ENCODE results near the gene STRN3. TPM values are rescaled to one million over a fixed set of nuclear protein-coding genes. Genes with fewer than 3 reads are reported as not detected.

The STRN3 gene
- total RNA-seq, 2 experiments from 2014 or later: 14.7 to 15.3 TPM

DNA sequence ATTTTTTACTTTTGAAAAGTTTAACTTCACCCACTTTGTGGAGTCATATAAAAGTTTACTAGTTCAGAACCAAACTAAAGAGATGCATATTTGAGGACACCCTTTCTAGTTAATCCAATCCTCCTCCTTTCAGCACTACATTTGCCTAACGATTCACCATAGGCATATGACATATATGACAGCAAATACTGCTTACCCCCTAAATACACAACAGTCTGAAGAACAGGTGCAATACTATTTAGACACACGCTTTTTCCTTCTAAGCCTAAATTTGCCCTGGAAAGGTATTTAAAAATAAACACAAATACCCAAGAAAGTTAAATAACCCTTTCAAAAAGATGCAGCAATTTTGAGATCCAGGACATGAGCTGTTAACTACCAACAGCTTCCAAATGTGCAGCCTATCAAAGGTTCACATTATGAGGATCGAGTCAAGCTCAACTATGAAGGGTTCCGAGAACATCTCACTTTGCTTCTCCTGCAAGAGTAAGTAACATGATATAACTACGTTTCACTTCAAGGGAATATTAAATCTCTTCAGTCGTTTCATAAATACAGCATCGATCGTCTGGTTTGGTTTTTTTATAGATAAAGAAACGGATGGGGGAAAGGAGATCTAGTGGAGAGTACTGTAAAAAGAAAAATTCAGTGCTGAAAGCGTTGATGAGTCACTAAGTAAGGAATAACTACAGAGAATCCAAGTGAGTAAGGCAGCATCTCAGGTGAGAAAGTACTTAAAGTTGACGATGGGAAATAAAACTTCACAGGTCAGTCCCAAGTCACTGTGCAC is 1.4 kb downstream of the STRN3 start:
- H3K36me3 Mint-ChIP-seq (ENCODE audit: low read depth): peaks cover 17% of the 10 kb centered on the region
- peaks cover 2% of the 10 kb centered on the region for H3K9me3 Mint-ChIP-seq
- POLR2A ChIA-PET: interaction anchor here (0.8 to 1.5 kb wide), 4 partner anchors 19 to 183 kb away, joined by 3 to 7 read pairs (median 3); partner anchors contain the start of gene HECTD1
- H3K4me3 Mint-ChIP-seq: peak overlapping the region; percentile 80
- ATAC-seq: no peak
- no peak for DNase-seq
- H3K27ac Mint-ChIP-seq: peak overlapping the region; percentile 83
- intact Hi-C loops (cut with micrococcal nuclease): no loop called here
- CTCF ChIA-PET: interaction anchor here (1.0 kb wide), 2 partner anchors 9 to 44 kb away, joined by 3 to 4 read pairs; no protein-coding TSS in a partner anchor
- TF ChIP-seq, protein P1, sequence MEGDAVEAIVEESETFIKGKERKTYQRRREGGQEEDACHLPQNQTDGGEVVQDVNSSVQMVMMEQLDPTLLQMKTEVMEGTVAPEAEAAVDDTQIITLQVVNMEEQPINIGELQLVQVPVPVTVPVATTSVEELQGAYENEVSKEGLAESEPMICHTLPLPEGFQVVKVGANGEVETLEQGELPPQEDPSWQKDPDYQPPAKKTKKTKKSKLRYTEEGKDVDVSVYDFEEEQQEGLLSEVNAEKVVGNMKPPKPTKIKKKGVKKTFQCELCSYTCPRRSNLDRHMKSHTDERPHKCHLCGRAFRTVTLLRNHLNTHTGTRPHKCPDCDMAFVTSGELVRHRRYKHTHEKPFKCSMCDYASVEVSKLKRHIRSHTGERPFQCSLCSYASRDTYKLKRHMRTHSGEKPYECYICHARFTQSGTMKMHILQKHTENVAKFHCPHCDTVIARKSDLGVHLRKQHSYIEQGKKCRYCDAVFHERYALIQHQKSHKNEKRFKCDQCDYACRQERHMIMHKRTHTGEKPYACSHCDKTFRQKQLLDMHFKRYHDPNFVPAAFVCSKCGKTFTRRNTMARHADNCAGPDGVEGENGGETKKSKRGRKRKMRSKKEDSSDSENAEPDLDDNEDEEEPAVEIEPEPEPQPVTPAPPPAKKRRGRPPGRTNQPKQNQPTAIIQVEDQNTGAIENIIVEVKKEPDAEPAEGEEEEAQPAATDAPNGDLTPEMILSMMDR (IDR thresholded peaks at IDR 0.05): no peak
- no peaks in the 10 kb centered on the region for H3K27me3 Mint-ChIP-seq
- H3K4me1 Mint-ChIP-seq (ENCODE audit: low read depth): peaks cover 49% of the 10 kb centered on the region

DNA sequence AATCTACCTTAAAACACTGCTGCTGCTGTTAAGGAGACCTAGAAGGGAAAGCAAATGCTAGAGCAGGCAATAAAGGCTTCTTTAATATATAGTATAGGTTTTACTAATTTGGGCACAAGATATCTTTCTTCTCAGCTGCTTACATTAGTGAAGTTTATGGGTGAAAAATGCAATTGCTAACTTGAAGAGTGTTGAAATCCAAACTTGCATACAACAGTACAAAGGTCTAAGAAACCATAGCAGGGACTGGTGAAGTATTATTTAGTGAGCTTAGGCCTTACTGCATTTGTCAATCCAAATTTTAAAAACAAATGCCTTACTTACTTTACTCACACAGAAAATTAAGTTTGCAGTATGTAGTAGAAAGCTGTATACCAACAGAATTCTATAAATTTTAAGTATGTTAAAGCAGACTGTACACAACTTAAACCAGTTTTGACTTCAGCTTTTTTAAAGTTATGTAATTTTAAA is 2.1 kb downstream of the STRN3 start:
- Mint-ChIP-seq H3K4me3 (peak overlapping the region; percentile 80), H3K36me3 (ENCODE audit: low read depth) (peaks cover 17% of the 10 kb centered on the region), H3K27ac (no peak overlapping the region), H3K4me1 (ENCODE audit: low read depth) (peaks cover 43% of the 10 kb centered on the region), H3K9me3 (peaks cover 2% of the 10 kb centered on the region), H3K27me3 (no peaks in the 10 kb centered on the region)
- ChIA-PET POLR2A (interaction anchor here (0.8 to 1.3 kb wide), 3 partner anchors 19 to 184 kb away, joined by 3 read pairs; partner anchors contain the start of gene HECTD1), CTCF (interaction anchor here (1.0 kb wide), 2 partner anchors 8 to 44 kb away, joined by 3 to 4 read pairs; no protein-coding TSS in a partner anchor)
- ATAC-seq (no peak), DNase-seq (no peak)
- TF ChIP-seq, protein P1 (IDR thresholded peaks at IDR 0.05): no peak
- intact Hi-C loops (cut with micrococcal nuclease): no loop called here

DNA sequence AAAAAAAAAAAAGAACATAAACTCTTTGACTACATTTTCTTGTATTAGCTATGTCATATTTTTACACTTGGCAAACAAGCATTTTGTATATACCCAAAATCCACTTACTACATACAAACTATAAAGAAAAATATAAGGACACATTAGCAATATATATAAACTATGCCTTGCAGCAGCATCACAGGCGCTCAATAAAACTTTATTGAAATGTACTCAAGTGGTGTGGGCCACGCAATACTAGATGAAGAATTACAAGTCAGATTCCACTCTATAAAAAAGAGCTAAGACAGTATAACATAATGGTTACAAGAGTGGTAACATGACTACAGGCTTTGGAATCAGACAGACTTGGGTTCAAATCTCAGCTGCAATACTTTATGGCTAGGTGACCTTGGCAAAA is 3.8 kb downstream of the STRN3 start:
- peaks cover 38% of the 10 kb centered on the region for H3K4me1 Mint-ChIP-seq (ENCODE audit: low read depth)
- POLR2A ChIA-PET: interaction anchor here (1.0 to 1.6 kb wide), 4 partner anchors 9 to 400 kb away, joined by 3 to 4 read pairs (median 3); partner anchors contain the start of gene SCFD1
- no peak overlapping the region for H3K27ac Mint-ChIP-seq
- peaks cover 2% of the 10 kb centered on the region for H3K9me3 Mint-ChIP-seq
- no peak for ATAC-seq
- H3K4me3 Mint-ChIP-seq: no peak overlapping the region
- H3K36me3 Mint-ChIP-seq (ENCODE audit: low read depth): peaks cover 22% of the 10 kb centered on the region
- no peaks in the 10 kb centered on the region for H3K27me3 Mint-ChIP-seq
- intact Hi-C loops (cut with micrococcal nuclease): no loop called here
- CTCF ChIA-PET: no interaction called here
- TF ChIP-seq, protein P1 (IDR thresholded peaks at IDR 0.05): no peak
- no peak for DNase-seq

DNA sequence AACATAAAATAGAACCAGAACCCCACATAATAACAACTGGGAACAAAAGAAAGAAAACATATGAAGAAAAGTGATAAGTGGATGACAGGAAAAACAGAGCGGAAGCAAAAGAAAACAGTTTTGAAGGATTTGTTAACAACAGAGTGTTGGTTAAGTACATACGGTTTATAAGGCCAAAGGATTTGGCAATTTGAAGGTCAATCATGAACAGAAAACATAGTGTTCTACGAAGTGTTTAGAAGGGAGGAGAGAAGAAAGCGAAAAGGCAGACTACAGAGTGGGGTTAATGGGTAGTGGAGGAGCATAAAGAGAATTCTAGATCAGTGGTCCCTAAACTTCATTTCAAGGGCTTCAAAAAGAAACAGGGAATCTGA is 4.6 kb downstream of the STRN3 start:
- CTCF ChIA-PET: no interaction called here
- no peak for ATAC-seq
- TF ChIP-seq, protein P1 (IDR thresholded peaks at IDR 0.05): no peak

More for the DNA sequence above, 4.6 kb downstream of the STRN3 start:
- intact Hi-C loops (cut with micrococcal nuclease): no loop called here
- Mint-ChIP-seq H3K9me3 (peaks cover 2% of the 10 kb centered on the region), H3K4me3 (no peak overlapping the region), H3K27me3 (no peaks in the 10 kb centered on the region), H3K27ac (no peak overlapping the region), H3K36me3 (ENCODE audit: low read depth) (peaks cover 22% of the 10 kb centered on the region), H3K4me1 (ENCODE audit: low read depth) (peaks cover 30% of the 10 kb centered on the region)
- no peak for DNase-seq
- POLR2A ChIA-PET: interaction anchor here (1.6 kb wide), 1 partner anchor 16 kb away, joined by 3 read pairs; no protein-coding TSS in a partner anchor
